Occipital lobe (tissue), 2 donors: Measurements from ENCODE around the gene CCDC152. TPM values are rescaled to one million over a fixed set of nuclear protein-coding genes. Genes with fewer than 3 reads are reported as not detected.
"Not testable (repeated sequence)": the region's sequence is repeated elsewhere in the genome, so short reads cannot be mapped to it uniquely, and the experiment has no call there.

Experiments used
- DNase-seq: peaks from one replicate; lab custom pipeline; 2025; lab: John Stamatoyannopoulos, UW
- total RNA-seq: library from RNA; depleted of rRNA; stranded (reverse); fragments of >200 nt; gene quantifications from one replicate; pipeline ENCODE4 v1.2.3, GENCODE V29; 2014

CCDC152 gene, protein sequence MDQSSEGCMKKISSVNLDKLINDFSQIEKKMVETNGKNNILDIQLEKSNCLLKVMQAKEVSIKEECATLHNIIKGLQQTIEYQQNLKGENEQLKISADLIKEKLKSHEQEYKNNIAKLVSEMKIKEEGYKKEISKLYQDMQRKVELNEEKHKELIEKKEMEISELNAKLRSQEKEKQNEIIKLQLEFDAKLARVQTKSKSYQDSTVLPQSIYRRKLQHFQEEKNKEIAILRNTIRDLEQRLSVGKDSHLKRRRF
- total RNA-seq: 12.9 TPM

DNA sequence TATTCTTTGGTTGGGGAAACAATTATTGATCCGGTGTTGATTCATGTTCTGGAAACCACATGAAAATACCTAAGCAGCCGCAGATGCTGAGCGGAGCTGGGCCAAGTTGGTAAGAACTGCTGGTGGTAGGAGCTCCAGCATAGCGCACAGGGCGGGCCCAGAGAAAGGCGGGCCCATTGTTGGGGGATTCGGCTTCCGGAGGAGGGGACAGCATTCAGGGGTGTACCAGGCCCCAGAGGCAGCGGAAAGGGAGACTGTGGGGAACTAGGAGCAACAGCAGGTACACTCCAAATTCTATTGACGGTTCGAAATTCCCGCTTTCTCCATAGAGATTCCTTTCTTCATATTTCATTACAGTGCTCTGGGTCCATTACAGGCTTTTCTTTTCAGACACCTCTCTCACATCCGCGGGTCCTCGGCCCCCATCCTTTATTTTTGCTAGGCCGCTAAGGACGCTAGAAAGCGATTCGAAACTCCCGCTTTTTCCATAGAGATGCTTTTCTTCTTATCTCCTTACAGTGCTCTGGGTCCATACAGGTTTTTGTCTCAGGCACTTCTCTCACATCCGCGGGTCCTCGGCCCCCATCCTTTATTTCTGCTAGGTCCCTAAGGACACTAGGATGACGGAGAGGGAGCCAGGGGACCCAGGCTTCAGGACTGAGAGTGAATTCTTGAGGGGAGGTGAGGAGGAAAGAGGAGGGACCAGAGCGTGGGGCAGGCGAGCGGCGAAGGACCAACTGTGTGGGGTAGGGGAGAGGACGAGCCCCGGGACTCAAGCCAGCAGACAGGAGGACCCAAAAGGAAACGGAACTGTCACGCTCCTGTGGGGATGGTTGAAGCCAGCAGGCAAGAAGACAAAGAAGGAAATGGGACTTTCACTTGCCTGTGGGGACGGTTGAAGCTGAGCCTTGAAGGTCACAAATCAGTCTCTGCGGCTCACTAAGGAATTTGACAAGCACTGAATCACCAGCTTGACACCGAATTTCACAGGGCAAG is at the start of gene CCDC152:
Gene CCDC152, plus strand, starts transcription at position 213 of the 996 bp plus-strand sequence. CDS start 2,304 bp downstream, outside the sequence.
- peak; percentile 10 for DNase-seq

DNA sequence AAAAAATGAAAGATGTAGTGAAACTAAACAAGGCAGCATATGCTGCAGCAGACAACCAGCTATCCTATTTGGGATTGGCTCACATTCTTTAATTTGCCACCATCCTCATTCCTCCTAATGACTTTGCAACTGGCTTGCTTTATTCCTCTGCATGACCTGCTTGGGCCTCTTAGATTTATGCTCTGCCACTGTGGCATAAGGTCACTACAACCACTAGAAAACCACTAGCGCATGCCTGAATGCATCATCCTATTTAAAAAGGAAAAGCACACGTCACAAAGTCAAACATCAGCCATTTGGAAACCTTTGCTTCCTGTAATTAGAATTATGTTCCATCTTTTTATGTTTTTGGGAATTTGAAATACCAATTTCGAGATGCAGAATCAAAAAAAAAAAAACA is 40.8 kb upstream of the CCDC152 start:
- DNase-seq: no peak

DNA sequence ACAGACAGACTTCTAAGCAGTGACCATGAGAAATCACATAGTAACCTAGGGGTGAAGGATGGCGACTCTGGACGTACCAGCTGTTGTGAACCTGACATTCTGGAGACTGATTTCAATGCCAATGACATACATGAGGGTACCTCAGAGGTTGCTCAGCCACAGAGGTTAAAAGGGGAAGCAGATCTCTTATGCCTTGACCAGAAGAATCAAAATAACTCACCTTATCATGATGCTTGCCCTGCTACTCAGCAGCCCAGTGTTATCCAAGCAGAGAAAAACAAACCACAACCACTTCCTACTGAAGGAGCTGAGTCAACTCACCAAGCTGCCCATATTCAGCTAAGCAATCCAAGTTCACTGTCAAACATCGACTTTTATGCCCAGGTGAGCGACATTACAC is 38.0 kb upstream of the CCDC152 start:
- DNase-seq: no peak

DNA sequence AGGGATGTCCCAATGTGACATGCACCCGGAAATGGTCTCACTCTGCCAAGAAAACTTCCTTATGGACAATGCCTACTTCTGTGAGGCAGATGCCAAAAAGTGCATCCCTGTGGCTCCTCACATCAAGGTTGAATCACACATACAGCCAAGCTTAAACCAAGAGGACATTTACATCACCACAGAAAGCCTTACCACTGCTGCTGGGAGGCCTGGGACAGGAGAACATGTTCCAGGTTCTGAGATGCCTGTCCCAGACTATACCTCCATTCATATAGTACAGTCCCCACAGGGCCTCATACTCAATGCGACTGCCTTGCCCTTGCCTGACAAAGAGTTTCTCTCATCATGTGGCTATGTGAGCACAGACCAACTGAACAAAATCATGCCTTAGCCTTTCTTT is 37.6 kb upstream of the CCDC152 start:
- DNase-seq: no peak

DNA sequence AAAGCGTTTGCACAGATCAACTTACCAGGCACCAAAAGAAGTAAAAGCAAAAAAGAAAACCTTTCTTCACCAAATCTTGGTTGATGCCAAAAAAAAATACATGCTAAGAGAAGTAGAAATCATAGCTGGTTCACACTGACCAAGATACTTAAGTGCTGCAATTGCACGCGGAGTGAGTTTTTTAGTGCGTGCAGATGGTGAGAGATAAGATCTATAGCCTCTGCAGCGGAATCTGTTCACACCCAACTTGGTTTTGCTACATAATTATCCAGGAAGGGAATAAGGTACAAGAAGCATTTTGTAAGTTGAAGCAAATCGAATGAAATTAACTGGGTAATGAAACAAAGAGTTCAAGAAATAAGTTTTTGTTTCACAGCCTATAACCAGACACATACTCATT is 36.4 kb upstream of the CCDC152 start:
- no peak for DNase-seq

DNA sequence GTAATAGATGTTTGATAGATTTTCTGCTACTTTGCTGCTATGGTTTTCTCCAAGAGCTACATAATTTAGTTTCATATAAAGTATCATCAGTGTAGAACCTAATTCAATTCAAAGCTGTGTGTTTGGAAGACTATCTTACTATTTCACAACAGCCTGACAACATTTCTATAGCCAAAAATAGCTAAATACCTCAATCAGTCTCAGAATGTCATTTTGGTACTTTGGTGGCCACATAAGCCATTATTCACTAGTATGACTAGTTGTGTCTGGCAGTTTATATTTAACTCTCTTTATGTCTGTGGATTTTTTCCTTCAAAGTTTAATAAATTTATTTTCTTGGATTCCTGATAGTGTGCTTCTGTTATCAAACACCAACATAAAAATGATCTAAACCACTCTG is 35.1 kb upstream of the CCDC152 start:
- DNase-seq: no peak

DNA sequence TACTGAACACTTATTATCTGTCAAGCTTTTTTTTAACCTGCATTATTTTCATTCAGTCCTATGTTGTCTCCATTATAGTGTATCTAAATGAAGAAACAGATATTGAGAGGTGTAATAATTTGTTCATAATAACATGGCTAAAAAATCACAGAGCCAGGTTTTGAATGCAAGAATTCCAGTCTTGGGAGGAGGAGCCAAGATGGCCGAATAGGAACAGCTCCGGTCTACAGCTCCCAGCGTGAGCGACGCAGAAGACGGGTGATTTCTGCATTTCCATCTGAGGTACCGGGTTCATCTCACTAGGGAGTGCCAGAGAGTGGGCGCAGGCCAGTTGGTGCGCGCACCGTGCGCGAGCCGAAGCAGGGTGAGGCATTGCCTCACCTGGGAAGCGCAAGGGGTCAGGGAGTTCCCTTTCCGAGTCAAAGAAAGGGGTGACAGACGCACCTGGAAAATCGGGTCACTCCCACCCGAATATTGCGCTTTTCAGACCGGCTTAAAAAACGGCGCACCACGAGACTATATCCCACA is 22.0 kb upstream of the CCDC152 start:
- not testable (repeated sequence) for DNase-seq

DNA sequence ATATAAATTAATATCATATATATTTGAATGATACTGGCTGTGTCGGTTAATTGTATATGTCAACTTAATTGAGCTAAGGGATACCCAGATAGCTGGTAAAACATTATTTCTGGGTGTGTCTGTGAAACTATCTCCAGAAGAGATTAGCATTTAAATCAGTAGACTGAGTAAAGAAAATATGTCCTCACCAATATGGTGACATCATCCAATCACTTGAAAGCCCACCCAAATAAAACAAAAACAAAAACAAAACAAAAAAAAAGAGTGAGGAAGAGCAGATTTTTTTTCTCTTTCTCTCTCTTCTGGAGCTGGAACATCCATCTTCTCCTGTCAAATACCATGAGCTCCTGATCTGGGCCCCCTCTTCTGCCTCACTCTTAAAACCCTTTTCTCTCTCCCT is 15.7 kb upstream of the CCDC152 start:
- no peak for DNase-seq

DNA sequence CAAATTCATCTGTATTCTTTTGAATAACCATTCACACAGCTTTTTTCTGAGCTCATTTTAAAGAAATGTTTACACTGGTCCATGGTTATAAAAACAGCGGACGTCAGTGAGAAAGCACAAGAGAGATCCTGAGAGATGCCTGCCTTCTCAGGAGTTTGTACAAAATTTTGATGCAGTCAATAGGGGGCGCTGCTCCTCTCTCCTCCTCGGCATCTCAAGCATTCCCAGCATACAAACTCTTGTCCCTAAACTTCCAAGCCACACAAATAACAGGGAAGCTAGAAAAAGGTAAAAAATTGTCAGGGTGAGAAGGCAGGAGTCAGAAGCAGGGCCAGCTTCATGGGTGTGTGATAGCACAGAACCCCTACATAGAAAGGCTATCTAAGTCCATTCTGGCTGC is 11.2 kb upstream of the CCDC152 start:
- no peak for DNase-seq

DNA sequence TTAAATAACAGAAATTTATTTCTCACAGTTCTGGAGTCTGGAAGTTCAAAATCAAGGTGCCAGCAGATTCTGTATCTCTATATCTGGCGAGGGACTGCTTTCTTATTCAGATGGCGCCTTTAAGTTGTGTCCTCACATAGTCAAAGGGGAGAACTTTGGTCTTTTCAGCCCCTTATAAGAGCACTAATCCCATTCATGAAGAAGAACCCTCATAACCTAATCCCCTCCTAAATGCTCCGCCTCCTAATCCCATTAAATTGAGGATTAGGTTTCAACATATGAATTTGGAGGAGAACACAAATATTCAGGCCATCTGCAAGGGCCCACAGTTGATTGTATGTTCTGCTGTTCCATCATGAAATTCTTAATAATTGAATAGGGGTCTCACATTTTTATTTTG is 10.8 kb upstream of the CCDC152 start:
- no peak for DNase-seq

DNA sequence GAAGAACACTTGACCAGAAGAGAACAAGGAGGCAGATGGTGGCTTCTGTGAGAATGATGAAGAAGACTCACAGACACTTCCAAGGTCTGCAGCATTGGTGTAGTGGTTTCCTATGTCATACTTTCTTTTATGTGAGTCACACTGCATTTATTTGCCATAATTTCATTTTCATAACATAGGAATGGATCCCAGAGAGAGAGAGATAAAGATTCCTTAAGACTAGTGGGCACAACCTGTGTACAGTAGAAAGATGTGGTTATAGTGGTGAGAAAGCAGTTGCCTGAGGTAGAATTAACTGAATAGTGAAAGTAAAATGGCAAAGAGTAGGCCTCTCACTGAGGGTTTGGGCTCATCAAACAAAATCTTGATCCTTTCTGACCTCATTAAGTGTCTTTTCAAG is 7.6 kb upstream of the CCDC152 start:
- DNase-seq: no peak

DNA sequence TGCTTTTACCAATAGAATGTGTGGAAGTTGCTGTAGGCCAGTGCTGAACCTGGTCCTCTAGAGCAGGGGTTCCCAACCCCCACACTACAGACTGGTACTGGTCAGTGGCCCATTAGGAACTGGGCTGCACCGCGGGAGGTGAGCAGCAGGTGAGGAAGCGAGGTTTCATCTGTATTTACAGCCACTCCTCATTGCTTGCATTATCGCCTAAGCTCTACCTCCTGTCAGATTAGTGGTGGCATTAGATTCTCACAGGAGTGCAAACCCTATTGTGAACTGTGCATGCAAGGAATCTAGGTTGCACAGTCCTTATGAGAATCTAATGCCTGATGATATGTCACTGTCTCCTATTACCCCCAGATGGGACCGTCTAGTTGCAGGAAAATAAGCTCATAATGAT is 6.1 kb upstream of the CCDC152 start:
- no peak for DNase-seq

DNA sequence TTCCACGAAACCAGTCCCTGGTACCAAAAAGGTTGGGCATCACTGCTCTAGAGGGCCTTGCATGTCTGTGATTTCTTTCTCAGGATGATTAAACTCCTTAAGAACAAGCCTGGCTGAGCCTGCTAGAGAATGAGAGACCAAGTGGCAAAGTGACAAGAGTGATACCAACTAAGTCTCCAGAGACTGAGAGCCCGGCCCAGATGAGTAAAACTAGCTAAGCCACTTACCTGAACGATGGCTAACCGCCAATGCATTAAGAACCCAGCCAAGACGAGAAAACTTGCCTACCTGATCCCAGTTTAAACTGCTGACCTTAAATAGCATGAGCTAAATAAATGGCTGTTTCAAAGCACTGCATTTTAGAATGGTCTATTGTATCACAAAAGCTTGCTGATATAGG is 5.6 kb upstream of the CCDC152 start:
- DNase-seq: no peak

DNA sequence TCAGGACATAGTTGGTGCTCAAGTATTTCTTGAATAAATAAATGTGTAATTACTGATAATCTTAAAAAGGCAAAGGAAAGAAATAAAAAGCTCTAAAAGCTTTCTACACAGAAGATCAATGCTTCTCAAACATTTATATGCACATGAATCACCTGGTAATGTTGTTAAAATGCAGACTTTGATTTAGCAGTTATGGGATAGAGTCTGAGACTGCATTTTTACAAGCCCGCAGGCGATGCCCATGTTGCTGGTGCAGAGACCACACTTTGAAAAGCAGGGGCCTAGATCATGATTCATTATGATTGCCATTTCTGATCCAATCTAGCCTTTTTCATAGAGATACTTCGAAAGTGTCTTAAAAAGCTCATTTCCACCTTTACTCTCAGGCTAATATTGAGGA is 3.5 kb upstream of the CCDC152 start:
- DNase-seq: no peak

DNA sequence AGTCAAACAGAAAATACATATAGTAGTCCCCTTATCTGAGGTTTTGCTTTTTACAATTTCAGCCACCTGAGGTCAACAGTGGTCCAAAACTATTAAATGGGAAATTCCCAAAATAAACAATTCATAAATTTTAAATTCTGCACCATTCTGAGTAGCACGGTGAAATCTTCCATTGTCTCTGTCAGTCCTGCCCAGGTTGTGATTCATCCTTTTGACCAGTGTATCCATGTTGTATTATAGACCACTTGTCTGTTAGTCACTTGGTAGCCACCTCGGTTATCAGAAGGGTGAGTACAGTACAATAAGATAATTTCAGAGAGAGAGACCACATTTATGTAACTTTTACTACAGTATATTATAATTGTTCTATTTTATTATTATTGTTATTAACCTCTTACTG is 2.8 kb downstream of the CCDC152 start:
- DNase-seq: no peak

DNA sequence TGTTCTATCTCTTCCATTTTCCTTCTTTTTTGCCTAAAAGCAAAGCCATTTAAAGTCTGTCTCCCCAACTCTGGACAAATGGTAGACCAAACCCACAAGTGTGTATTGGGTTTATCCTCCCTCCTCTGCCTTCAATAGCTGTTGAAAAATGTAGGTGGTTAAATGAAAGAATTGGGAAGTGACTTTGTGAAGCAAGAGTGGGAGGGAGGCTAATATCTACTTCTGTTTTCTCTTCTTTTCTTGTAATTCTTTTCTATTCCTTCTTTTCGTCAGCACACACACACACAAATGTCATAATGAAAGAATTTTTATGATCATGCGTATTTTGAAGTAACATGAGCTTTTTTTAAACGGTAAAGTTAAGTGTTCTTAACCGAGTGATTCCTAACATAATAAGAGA is 3.8 kb downstream of the CCDC152 start:
- no peak for DNase-seq

DNA sequence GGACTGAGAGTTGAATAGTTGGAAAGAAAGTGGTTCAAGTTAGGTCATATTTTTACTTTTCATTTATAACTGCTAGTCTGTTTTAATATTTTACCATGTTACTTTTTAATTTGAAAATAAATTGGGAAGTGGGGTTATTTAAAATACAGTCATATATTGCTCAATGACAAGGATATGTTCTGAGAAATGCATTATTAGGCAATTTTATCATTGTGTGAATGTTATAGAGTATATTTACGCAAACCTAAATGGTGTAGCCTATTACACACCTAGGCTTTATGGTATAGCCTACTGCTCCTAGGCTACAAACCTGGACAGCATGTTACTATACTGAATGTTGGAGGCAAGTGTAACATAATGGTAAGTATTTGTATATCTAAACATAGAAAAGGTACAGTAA is 5.2 kb downstream of the CCDC152 start:
- no peak for DNase-seq

DNA sequence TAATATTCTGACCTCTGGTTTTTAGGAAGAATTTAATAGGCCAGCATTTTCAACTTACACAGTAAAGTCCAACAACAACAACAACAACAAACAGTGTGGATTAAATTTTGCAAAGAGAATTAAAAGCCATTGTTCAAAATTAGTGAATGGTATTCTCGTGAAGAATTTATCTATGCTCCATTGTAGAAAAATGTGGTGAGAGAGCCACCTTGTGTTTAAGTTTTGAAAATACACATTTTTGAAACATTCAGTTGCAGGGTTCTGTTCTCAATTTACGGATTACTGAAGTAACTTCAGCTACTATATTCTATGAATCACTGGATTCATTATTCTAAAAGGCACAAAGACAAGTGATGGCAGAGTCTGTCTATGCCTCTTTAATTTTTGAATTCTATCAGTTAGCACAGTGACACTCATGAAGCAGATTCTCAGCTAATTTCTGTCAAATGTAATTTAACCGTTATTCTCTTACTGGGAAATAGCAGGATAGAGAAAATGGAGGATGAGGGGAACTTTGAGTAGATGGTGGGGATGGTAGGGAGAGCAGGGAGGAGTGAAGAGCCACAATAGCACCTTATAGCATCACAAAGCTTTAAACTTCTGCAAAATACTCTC is 11.0 kb downstream of the CCDC152 start:
- DNase-seq: no peak

DNA sequence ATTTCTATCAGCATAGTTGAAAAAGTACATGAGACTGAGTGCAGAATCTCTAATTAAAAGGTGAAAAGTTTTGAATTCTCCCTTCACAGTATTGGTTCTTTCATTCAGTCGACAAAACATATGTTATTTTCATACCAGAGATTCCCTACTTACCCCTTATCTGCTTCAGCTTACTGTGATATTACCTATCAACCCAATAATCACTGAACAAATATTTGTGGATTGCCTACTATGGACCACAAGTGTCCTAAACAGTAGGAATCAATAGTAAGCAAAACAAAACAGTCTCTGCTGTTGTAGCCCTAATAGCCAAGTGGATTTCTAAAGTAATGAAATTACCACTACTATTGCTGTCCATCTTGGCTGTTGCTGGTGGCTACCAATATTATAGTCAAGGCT is 11.5 kb downstream of the CCDC152 start:
- DNase-seq: no peak

DNA sequence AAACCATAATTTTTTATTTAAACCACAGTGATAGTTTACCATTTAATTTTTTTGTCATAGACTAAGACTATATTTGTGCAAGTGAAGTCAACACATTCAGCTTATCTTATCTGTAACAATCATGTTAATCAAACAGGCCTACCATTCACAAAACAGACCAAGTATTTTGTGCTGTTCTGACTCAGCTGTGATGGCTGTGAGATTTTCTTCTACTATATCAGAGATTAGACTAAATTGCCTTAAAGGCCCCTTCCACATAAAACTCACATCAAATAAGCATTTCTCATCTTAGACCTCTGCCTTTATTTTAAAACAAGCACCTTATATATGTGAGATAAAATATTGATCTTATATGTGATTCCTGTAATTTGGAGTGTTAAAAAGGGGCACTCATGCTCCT is 13.4 kb downstream of the CCDC152 start:
- no peak for DNase-seq

DNA sequence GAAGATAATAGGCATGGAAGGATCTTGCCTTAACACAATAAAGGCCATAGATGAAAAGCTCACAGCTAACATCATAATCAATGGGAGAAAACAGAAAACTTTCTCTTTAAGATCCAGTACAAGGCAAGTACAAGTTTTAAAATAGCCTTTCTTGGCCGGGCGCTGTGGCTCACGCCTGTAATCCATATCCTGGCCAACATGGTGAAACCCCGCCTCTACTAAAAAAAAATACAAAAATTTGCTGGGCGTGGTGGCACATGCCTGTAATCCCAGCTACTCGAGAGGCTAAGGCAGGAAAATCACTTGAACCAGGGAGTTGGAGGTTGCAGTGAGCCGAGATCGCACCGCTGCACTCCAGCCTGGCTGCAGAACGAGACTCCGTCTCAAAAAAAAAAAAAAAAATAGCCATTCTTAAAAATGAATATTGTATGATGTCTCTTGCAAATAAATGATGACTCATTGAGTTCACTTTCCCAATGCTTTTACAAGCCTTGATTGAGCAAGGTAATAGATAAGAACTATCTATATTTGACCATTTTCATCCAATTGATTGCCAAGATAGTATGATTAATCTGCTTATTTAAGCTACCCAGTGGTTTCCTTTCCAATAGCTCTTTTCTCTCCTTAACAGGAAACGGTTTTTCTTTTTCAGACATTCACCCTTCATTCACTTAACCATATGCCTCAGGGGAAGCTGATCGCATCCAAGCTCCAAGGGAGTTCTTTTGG is 15.8 kb downstream of the CCDC152 start:
- DNase-seq: no peak
